ENCODE measurements around the gene DNAAF1. TPM values are rescaled to one million over a fixed set of nuclear protein-coding genes. Genes with fewer than 3 reads are reported as not detected.

Gene DNAAF1
- total RNA-seq, 3 donors from 2014 or later (not counting 1 experiment from before 2014, with no cell fraction given) = 0.43 to 2.9 (median 0.95) TPM

GRCh38 chr16:84194470-84195200, 49.5 kb downstream of the DNAAF1 start:
- Histone ChIP-seq H3K4me1 (ENCODE audit: control insufficient read depth, insufficient read depth, low read length) (peaks cover 13% of the 10 kb centered on the region), H3K4me3 (ENCODE audit: low read length) (no peak overlapping the region), H3K36me3 (ENCODE audit: control insufficient read depth, insufficient read depth, low read length) (no peaks in the 10 kb centered on the region), H3K27me3 (ENCODE audit: control insufficient read depth, insufficient read depth, low read length) (no peaks in the 10 kb centered on the region), H3K9me3 (ENCODE audit: control insufficient read depth, insufficient read depth, low read length) (no peaks in the 10 kb centered on the region), H3K27ac (ENCODE audit: low read length) (no peak overlapping the region)
- ATAC-seq = peak; percentile 48 to 80 (median 78)
- Mint-ChIP-seq H3K27ac (peak overlapping the region; percentile 57 to 76), H3K27me3 (ENCODE audit: low read depth in 2 of 2) (peaks cover 0 to 3% of the 10 kb centered on the region in 2 donors), H3K36me3 (no peaks in the 10 kb centered on the region), H3K4me3 (peak overlapping the region; percentile 61), H3K4me1 (peaks cover 0 to 9% of the 10 kb centered on the region in 2 donors), H3K9me3 (no peaks in the 10 kb centered on the region)
- WGBS (ENCODE audit: insufficient coverage) = 52% methylated on average over 34 of the region's 34 CpGs
- DNase-seq = peak in 1 of 2 donors; percentile 70
- TF ChIP-seq CTCF (IDR thresholded peaks at IDR 0.05) = no peak
- intact Hi-C loops (cut with micrococcal nuclease) = no loop called here

GRCh38 chr16:84195201-84196093, 50.3 kb downstream of the DNAAF1 start:
- ATAC-seq = no peak
- intact Hi-C loops (cut with micrococcal nuclease) = no loop called here
- 89% methylated on average over 38 of the region's 38 CpGs for WGBS (ENCODE audit: insufficient coverage)

DNA sequence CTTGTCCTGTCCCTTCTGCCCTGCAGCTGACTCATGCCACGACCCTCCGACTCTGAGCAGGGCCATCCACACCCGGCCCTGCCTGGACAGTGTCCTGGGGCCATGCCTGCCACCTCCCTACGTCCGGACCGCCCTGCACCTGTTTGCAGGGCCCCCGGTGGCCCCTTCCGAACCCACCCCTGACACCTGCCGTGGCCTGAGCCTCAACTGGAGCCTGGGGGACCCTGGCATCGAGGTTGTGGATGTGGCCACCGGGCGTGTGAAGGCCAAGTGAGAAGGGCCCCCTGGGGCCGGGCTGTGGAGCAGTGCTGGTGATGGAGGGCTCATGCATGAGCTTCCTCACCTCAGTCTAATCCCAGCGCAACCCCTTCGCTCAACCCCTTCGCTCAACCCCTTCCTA, 51.0 kb downstream of the DNAAF1 start:
- Histone ChIP-seq H3K27ac (ENCODE audit: low read length) (no peak overlapping the region), H3K4me1 (ENCODE audit: control insufficient read depth, insufficient read depth, low read length) (peaks cover 13% of the 10 kb centered on the region), H3K9me3 (ENCODE audit: control insufficient read depth, insufficient read depth, low read length) (no peaks in the 10 kb centered on the region), H3K36me3 (ENCODE audit: control insufficient read depth, insufficient read depth, low read length) (no peaks in the 10 kb centered on the region), H3K4me3 (ENCODE audit: low read length) (no peak overlapping the region), H3K27me3 (ENCODE audit: control insufficient read depth, insufficient read depth, low read length) (no peaks in the 10 kb centered on the region)
- Mint-ChIP-seq H3K36me3 (no peaks in the 10 kb centered on the region), H3K27me3 (ENCODE audit: low read depth in 2 of 2) (peaks cover 0 to 3% of the 10 kb centered on the region in 2 donors), H3K4me3 (no peak overlapping the region), H3K9me3 (no peaks in the 10 kb centered on the region), H3K4me1 (peaks cover 0 to 9% of the 10 kb centered on the region in 2 donors), H3K27ac (no peak overlapping the region)
- intact Hi-C loops (cut with micrococcal nuclease) = no loop called here
- WGBS (ENCODE audit: insufficient coverage) = 94% methylated on average over 16 of the region's 16 CpGs
- ATAC-seq (no peak), DNase-seq (no peak)
- TF ChIP-seq CTCF (IDR thresholded peaks at IDR 0.05) = no peak

More at GRCh38 chr16:84195201-84196093, 50.3 kb downstream of the DNAAF1 start:
- Mint-ChIP-seq H3K4me3 (no peak overlapping the region), H3K27me3 (ENCODE audit: low read depth in 2 of 2) (peaks cover 0 to 3% of the 10 kb centered on the region in 2 donors), H3K27ac (no peak overlapping the region), H3K4me1 (peaks cover 0 to 9% of the 10 kb centered on the region in 2 donors), H3K36me3 (no peaks in the 10 kb centered on the region), H3K9me3 (no peaks in the 10 kb centered on the region)
- Histone ChIP-seq H3K9me3 (ENCODE audit: control insufficient read depth, insufficient read depth, low read length) (no peaks in the 10 kb centered on the region), H3K4me3 (ENCODE audit: low read length) (no peak overlapping the region), H3K4me1 (ENCODE audit: control insufficient read depth, insufficient read depth, low read length) (peaks cover 13% of the 10 kb centered on the region), H3K27me3 (ENCODE audit: control insufficient read depth, insufficient read depth, low read length) (no peaks in the 10 kb centered on the region), H3K27ac (ENCODE audit: low read length) (no peak overlapping the region), H3K36me3 (ENCODE audit: control insufficient read depth, insufficient read depth, low read length) (no peaks in the 10 kb centered on the region)
- no peak for DNase-seq
- no peak for TF ChIP-seq CTCF (IDR thresholded peaks at IDR 0.05)
